ENCODE data around the gene ZNF175.

DNA sequence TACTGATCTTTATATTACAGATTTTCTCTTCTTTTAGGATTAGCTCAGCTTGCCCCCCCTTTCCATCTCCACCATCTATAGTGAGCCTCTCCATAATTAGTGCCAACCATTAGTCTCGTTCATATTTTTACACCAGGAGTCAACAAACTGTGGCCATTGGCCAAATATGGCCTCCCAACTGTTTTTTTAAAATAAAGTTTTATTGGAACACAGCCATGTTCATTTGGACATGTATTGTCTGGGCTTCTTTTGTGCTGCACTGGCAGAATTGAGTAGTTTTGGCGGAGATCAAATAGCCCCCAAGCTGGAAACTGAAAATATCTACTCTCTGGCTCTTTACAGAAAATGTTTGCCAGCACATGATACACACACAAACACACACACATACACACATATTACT lies 18.4 kb downstream of the ZNF175 start:
- TF ChIP-seq, protein P1, sequence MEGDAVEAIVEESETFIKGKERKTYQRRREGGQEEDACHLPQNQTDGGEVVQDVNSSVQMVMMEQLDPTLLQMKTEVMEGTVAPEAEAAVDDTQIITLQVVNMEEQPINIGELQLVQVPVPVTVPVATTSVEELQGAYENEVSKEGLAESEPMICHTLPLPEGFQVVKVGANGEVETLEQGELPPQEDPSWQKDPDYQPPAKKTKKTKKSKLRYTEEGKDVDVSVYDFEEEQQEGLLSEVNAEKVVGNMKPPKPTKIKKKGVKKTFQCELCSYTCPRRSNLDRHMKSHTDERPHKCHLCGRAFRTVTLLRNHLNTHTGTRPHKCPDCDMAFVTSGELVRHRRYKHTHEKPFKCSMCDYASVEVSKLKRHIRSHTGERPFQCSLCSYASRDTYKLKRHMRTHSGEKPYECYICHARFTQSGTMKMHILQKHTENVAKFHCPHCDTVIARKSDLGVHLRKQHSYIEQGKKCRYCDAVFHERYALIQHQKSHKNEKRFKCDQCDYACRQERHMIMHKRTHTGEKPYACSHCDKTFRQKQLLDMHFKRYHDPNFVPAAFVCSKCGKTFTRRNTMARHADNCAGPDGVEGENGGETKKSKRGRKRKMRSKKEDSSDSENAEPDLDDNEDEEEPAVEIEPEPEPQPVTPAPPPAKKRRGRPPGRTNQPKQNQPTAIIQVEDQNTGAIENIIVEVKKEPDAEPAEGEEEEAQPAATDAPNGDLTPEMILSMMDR (IDR thresholded peaks at IDR 0.05; ENCODE audit: insufficient read depth, low read depth, low read length) = no peak
- TF ChIP-seq EZH2 (IDR thresholded peaks at IDR 0.05; ENCODE audit: insufficient read depth, low read length) = no peak
